Cardiac muscle cell (in vitro differentiated cells and primary cell): Measurements from ENCODE around the gene ST6GALNAC5. TPM values are rescaled to one million over a fixed set of nuclear protein-coding genes. Genes with fewer than 3 reads are reported as not detected.

Source experiments
- DNase-seq, 2 donors: peaks; one replicate each; pipeline versions ENCODE4 v3.0.0 to v3.0.0-alpha.2; 2010 to 2017; ENCODE audit warnings: low read depth in 1 of 2, low spot score in 1 of 2
- H3K27ac ChIP-seq: fragments of 200-600 bp; sonication (generic); 2 replicates; pipeline ENCODE4 v1.5.1; 2016
- H3K27me3 ChIP-seq: fragments of 200-600 bp; sonication (generic); 2 replicates; pipeline ENCODE4 v1.6.0; 2016; ENCODE audit warnings: control low read depth
- H3K36me3 ChIP-seq: fragments of 200-600 bp; sonication (generic); 2 replicates; pipeline ENCODE4 v1.5.1; 2016; ENCODE audit warnings: control low read depth
- H3K4me1 ChIP-seq: fragments of 200-600 bp; sonication (generic); 2 replicates; pipeline ENCODE4 v1.8.1; 2017; ENCODE audit warnings: low read depth, mild to moderate bottlenecking, mixed run types
- H3K4me3 ChIP-seq: fragments of 200-600 bp; sonication (generic); 2 replicates; pipeline ENCODE4 v1.5.1; 2016; ENCODE audit warnings: mild to moderate bottlenecking
- H3K9me3 ChIP-seq: fragments of 200-600 bp; sonication (generic); 2 replicates; pipeline ENCODE4 v1.5.1; 2017; ENCODE audit warnings: low read depth, mild to moderate bottlenecking, control low read depth
- polyA plus RNA-seq: library from polyadenylated mRNA; unstranded; fragments of >200 nt; fragmentation: Nextera tagmentation; extraction: Ambion mirVana; gene quantifications from 2 replicates; pipeline ENCODE4 v1.2.1, GENCODE V29; 2016
- total RNA-seq: library from RNA; depleted of rRNA; stranded (reverse); fragments of >200 nt; gene quantifications from 2 replicates; pipeline ENCODE4 v1.2.3, GENCODE V29; 2016
- TF ChIP-seq, protein P1 (sequence below): IDR thresholded peaks from 2 replicates; pipeline ENCODE4 v1.5.1; 2012; ENCODE audit warnings: low read depth, mild to moderate bottlenecking, low read length

ST6GALNAC5 gene
- total and polyA plus RNA-seq, 2 experiments from 2014 or later, result 1.5 to 4.0 TPM

DNA sequence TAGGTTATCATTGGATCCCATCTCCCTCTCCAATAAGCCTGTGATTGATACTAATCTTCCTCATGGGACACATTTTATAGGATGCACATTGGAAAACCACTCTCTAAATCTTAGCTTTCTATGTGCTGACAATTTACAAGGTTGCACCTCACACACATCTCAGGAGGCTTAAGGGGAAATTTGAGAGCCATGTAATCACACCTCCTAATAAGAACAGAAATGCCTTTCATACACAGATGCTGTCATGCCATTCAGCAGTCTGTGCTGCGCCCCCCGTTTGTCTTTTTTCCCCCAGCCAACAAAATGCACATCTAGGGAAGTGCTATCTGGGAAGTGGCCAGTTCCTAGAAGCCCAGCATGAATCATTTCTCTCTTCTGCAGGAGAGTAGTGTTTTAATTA is 154.5 kb downstream of the ST6GALNAC5 start:
- Histone ChIP-seq H3K9me3 (no peaks in the 10 kb centered on the region), H3K4me3 (no peak overlapping the region), H3K4me1 (peaks cover 6% of the 10 kb centered on the region), H3K36me3 (no peaks in the 10 kb centered on the region), H3K27me3 (no peaks in the 10 kb centered on the region), H3K27ac (no peak overlapping the region)
- TF ChIP-seq, protein P1, sequence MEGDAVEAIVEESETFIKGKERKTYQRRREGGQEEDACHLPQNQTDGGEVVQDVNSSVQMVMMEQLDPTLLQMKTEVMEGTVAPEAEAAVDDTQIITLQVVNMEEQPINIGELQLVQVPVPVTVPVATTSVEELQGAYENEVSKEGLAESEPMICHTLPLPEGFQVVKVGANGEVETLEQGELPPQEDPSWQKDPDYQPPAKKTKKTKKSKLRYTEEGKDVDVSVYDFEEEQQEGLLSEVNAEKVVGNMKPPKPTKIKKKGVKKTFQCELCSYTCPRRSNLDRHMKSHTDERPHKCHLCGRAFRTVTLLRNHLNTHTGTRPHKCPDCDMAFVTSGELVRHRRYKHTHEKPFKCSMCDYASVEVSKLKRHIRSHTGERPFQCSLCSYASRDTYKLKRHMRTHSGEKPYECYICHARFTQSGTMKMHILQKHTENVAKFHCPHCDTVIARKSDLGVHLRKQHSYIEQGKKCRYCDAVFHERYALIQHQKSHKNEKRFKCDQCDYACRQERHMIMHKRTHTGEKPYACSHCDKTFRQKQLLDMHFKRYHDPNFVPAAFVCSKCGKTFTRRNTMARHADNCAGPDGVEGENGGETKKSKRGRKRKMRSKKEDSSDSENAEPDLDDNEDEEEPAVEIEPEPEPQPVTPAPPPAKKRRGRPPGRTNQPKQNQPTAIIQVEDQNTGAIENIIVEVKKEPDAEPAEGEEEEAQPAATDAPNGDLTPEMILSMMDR, result no peak
- DNase-seq, result no peak

DNA sequence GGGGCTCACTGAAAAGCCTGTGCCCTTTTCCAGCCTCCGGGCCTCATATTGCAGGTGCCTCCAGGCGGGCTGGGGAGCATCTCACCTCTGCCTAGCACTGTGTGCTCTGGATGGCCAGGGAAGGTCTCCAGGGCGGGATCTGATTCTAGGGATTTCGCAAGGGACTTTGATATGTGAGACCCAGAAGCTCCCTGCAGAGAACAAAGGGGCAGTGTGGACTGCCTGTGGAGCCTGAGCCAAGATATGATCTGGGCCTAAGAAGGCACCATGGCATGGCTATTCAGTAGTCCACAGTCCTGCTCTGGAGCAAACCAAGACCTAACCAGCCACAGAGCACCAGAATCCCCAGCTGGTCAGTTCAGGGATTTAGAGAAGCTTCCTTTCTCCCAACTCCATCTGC is 157.2 kb downstream of the ST6GALNAC5 start:
- Histone ChIP-seq H3K36me3 (no peaks in the 10 kb centered on the region), H3K4me3 (no peak overlapping the region), H3K27me3 (no peaks in the 10 kb centered on the region), H3K27ac (no peak overlapping the region), H3K4me1 (peaks cover 14% of the 10 kb centered on the region), H3K9me3 (no peaks in the 10 kb centered on the region)
- no peak for DNase-seq
- TF ChIP-seq, protein P1, result no peak

DNA sequence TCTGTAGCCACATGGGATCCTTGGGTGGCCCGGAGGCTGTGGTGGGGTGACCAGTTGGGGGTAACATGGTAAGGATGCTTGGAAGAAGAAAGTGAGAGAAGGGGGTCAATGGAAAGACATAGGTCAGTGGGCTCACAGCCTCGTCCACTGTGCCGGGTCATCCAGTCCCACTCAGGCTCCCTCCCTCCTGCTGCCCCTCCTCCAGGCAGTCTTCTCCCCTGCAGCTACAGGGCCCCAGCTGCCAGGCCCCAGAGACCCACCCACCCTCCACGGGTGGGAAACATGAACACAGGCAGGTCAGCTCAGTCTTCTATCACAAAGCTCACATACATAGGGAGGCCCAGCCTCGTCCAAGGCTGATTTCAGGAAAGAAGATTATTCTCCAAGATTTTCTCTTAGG is 158.3 kb downstream of the ST6GALNAC5 start:
- peaks cover 11% of the 10 kb centered on the region for H3K4me1 ChIP-seq
- no peaks in the 10 kb centered on the region for H3K27me3 ChIP-seq
- no peak overlapping the region for H3K27ac ChIP-seq
- TF ChIP-seq, protein P1, result no peak
- DNase-seq, result no peak
- H3K36me3 ChIP-seq, result no peaks in the 10 kb centered on the region
- no peaks in the 10 kb centered on the region for H3K9me3 ChIP-seq
- H3K4me3 ChIP-seq, result no peak overlapping the region

DNA sequence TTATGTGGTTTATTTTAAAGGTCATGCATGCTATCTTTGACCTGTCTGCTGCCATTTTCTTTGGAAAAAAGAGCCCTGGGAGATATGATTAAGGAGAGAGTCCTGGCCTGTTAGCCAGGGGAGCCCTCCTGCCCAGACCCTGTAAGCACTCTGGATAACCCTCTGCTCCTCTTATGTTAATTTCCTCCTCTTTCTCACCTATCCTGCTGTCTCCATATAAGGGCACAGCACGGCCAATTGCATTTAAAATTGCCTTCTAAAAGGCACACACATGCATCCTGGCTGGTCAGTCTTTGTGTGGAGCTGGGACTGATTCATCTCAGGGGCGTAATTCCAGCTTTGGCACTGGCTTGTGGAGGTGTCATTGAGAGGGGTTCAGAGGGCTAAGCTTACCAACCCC is 158.9 kb downstream of the ST6GALNAC5 start:
- no peak for DNase-seq
- no peaks in the 10 kb centered on the region for H3K27me3 ChIP-seq
- H3K27ac ChIP-seq, result no peak overlapping the region
- H3K36me3 ChIP-seq, result no peaks in the 10 kb centered on the region
- H3K9me3 ChIP-seq, result no peaks in the 10 kb centered on the region
- H3K4me1 ChIP-seq, result peaks cover 11% of the 10 kb centered on the region
- TF ChIP-seq, protein P1, result no peak
- H3K4me3 ChIP-seq, result no peak overlapping the region

DNA sequence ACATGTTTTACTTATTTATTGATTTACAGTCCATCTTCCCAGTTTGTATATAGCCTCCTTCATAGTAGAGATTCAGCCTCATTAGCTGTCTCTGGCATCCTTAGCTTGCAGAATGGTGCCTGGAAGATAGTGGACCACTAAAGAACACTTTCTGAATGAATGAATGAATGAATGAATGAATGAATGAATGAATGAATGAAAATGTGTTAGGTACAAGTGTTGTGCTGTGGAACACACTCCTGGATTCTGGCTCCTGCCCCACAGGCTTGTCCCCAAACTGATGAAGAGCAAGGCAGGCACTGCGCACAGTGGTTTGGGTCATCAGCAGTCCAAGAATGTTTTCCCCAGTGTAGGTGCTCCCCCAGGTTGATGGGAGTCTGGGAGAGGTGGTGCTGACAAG is 159.4 kb downstream of the ST6GALNAC5 start:
- no peak for DNase-seq
- Histone ChIP-seq H3K27ac (no peak overlapping the region), H3K9me3 (no peaks in the 10 kb centered on the region), H3K4me1 (peaks cover 11% of the 10 kb centered on the region), H3K36me3 (no peaks in the 10 kb centered on the region), H3K27me3 (no peaks in the 10 kb centered on the region), H3K4me3 (no peak overlapping the region)
- TF ChIP-seq, protein P1, result no peak

DNA sequence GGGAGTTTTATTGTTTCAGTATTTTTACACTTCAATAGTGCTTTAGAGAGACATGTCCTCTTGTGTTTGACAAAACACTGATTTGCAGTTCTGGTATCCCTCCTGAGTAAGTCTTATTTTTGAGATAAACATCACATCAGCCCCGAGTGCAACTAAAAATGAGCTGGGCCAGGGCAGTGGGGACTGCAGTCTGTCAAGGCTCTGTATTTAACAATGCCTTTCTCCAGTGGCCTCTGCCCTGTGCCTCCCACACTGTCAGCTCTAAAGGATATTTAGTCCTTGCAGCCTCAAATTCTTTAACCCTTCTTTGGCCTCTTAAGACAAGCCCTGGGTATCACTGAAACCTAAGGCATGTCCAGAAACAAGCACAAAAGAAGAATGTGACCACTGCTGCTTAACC is 160.6 kb downstream of the ST6GALNAC5 start:
- TF ChIP-seq, protein P1, result no peak
- H3K27ac ChIP-seq, result no peak overlapping the region
- H3K36me3 ChIP-seq, result no peaks in the 10 kb centered on the region

More for the DNA sequence above, 160.6 kb downstream of the ST6GALNAC5 start:
- no peak for DNase-seq
- H3K27me3 ChIP-seq, result no peaks in the 10 kb centered on the region
- H3K4me1 ChIP-seq, result peaks cover 11% of the 10 kb centered on the region
- no peaks in the 10 kb centered on the region for H3K9me3 ChIP-seq
- H3K4me3 ChIP-seq, result no peak overlapping the region
